OCI-LY7 (cell line): Measurements from ENCODE around the gene C9orf153. TPM values are rescaled to one million over a fixed set of nuclear protein-coding genes. Genes with fewer than 3 reads are reported as not detected.

Source experiments
- BruUV-seq: library from RNA; stranded (reverse); fragments of 400-500 nt; replicated peaks from 2 replicates; lab custom pipeline; 2021; lab: Mats Ljungman, UMichigan
- CTCF ChIA-PET: fragments of 300-600 bp; sonication (Branson Sonifier 250); formaldehyde crosslinking; loops from one replicate; lab custom pipeline; 2022; ENCODE audit warnings: antibody characterized with exemption; ENCODE audit not compliant: unreplicated experiment; lab: Charles Lee
- POLR2A ChIA-PET: fragments of 300-600 bp; sonication (Branson Sonifier 250); formaldehyde crosslinking; loops from one replicate; lab custom pipeline; 2022; ENCODE audit warnings: antibody characterized with exemption; lab: Charles Lee
- DNase-seq: peaks from one replicate; pipeline ENCODE4 v3.0.0-alpha.2; 2015; ENCODE audit warnings: low spot score
- H2AFZ ChIP-seq: fragments of 200-600 bp; sonication (generic), shearing (Covaris generic); 2 replicates; pipeline ENCODE4 v1.6.1; 2014; ENCODE audit warnings: mild to moderate bottlenecking, antibody characterized with exemption, low read length, moderate library complexity
- H3K27ac ChIP-seq: fragments of 200-600 bp; sonication (generic); 2 replicates; pipeline ENCODE4 v1.5.1; 2014; ENCODE audit warnings: mixed run types, low read depth, mild to moderate bottlenecking, moderate library complexity, low read length, inconsistent platforms; ENCODE audit not compliant: poor library complexity, severe bottlenecking
- H3K36me3 ChIP-seq: fragments of 200-600 bp; sonication (generic); 2 replicates; pipeline ENCODE4 v1.6.1; 2014; ENCODE audit warnings: mild to moderate bottlenecking, antibody characterized with exemption, low read length, moderate library complexity, mixed read lengths; ENCODE audit not compliant: insufficient read depth
- H3K4me1 ChIP-seq: fragments of 200-600 bp; sonication (generic); 2 replicates; pipeline ENCODE4 v1.5.1; 2014; ENCODE audit warnings: mild to moderate bottlenecking, low read length; ENCODE audit not compliant: insufficient read depth, poor library complexity, severe bottlenecking
- H3K4me2 ChIP-seq: fragments of 200-600 bp; sonication (generic); 2 replicates; pipeline ENCODE4 v1.6.1; 2014; ENCODE audit warnings: mild to moderate bottlenecking, low read length
- H3K4me3 ChIP-seq: fragments of 200-600 bp; sonication (generic); 2 replicates; pipeline ENCODE4 v1.5.1; 2014; ENCODE audit warnings: mild to moderate bottlenecking, low read depth, low read length; ENCODE audit not compliant: poor library complexity, severe bottlenecking
- H3K79me2 ChIP-seq: fragments of 200-600 bp; sonication (generic); 2 replicates; pipeline ENCODE4 v1.6.1; 2016; ENCODE audit warnings: low read depth, mild to moderate bottlenecking, low read length, moderate library complexity, mixed read lengths; ENCODE audit not compliant: insufficient read depth
- H3K9me2 ChIP-seq: fragments of 200-600 bp; sonication (generic); 2 replicates; pipeline ENCODE4 v1.6.1; 2016; ENCODE audit warnings: mild to moderate bottlenecking, low read length, mixed read lengths; ENCODE audit not compliant: insufficient read depth
- H3K9me3 ChIP-seq: fragments of 200-600 bp; sonication (generic); 2 replicates; pipeline ENCODE4 v1.6.1; 2014; ENCODE audit warnings: mild to moderate bottlenecking, mixed run types, low read length, mixed read lengths
- H4K20me1 ChIP-seq: fragments of 200-600 bp; sonication (generic); 2 replicates; pipeline ENCODE4 v1.6.1; 2014; ENCODE audit warnings: mild to moderate bottlenecking, antibody characterized with exemption, low read length, moderate library complexity, mixed read lengths; ENCODE audit not compliant: insufficient read depth
- EZH2phosphoT487 ChIP-seq: fragments of 200-600 bp; sonication (generic); IDR thresholded peaks from 2 replicates; pipeline ENCODE4 v1.6.1; 2018; ENCODE audit warnings: low read depth, borderline replicate concordance, mild to moderate bottlenecking, mixed run types, antibody characterized with exemption, low read length, moderate library complexity, mixed read lengths
- intact Hi-C: fragments of 100-400 bp; cut with micrococcal nuclease; formaldehyde crosslinking; loops from one replicate; pipeline ENCODE4 v1.10.0; 2022; ENCODE audit not compliant: unreplicated experiment
- small RNA-seq: library from RNA; depleted of rRNA; stranded (forward); fragments of <200 nt; gene quantifications from one replicate; pipeline ENCODE3, GENCODE V24; 2014
- total RNA-seq, 2 experiments: library from RNA; depleted of rRNA in 1 of 2; stranded (reverse); fragments of >200 nt in 1 of 2; shearing (Covaris generic) in 1 of 2; gene quantifications; 2 replicates each; pipeline ENCODE4 v1.2.3, GENCODE V29; 2014 to 2022
- TF ChIP-seq, protein P1 (sequence below): fragments of 200-600 bp; sonication (generic); conservative IDR thresholded peaks from 2 replicates; pipeline ENCODE4 v1.5.1; 2014; ENCODE audit warnings: mild to moderate bottlenecking, antibody characterized with exemption, low read length, moderate library complexity, mixed read lengths

C9orf153 gene
- total RNA-seq, 2 experiments from 2014 or later: 0.16 to 0.27 TPM

DNA sequence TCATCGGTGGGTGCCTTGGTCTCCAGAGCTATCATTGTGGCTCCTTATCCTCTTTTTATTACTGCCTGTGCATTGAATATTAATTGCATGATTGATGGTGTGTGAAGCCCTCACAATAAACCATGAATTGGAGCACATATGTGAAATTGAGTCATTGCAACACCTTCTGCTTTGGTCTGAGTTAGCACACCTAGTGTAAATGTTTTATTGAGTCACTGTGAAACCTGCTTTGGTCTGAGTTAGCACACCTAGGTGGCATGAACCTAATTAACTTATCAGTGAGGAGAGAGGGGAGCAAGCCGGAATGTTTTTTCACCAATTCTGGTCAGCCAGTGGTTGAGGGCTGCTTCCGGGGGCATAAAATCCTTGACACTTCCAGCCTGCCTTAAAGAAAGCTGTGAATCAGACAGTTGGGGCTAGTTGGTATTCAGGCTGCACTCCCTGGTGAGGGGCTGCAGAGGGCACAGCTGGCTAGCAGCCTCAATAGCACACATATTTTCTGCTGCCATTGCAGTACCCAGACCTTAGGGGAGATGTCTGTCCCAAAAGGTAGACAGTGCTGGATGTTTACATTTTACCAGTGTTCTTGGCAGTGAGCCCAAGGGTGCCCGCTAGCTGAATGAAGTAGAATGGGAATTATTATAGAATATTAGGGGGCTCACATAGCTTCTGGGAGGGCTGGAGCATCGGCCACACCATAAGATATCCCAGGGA lies 83.6 kb downstream of the C9orf153 start:
- H3K4me3 ChIP-seq: no peak overlapping the region
- no peaks in the 10 kb centered on the region for H4K20me1 ChIP-seq
- no peaks in the 10 kb centered on the region for H3K4me1 ChIP-seq
- no peak overlapping the region for H2AFZ ChIP-seq
- H3K9me3 ChIP-seq: no peaks in the 10 kb centered on the region
- CTCF ChIA-PET: no interaction called here
- no TSS peak for BruUV-seq
- TF ChIP-seq EZH2phosphoT487: no peak
- no peak for DNase-seq
- H3K9me2 ChIP-seq: no peaks in the 10 kb centered on the region
- H3K27ac ChIP-seq: no peak overlapping the region
- POLR2A ChIA-PET: no interaction called here
- H3K79me2 ChIP-seq: no peaks in the 10 kb centered on the region
- intact Hi-C loops: no loop called here
- H3K4me2 ChIP-seq: no peak overlapping the region
- H3K36me3 ChIP-seq: no peaks in the 10 kb centered on the region

DNA sequence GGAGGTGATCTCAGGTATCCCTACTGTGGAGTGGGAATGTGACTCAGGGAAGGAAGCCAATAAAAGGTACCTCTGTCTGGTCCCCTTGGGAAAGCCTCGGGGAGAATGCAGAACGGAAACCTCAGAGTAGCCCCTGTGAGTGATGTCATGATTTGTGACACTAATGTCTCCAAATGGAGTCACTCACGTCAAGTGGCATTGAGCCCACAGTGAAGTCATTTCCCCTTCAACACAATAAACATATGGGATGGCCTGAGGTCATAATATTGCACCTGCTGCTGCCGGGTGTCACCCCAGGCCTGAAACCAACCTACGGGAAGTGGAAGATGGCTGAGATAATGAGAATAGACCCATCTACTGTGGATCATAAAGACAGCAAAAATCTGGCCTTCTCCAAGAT lies 84.2 kb downstream of the C9orf153 start:
- Histone ChIP-seq H2AFZ (no peak overlapping the region), H3K9me2 (no peaks in the 10 kb centered on the region), H3K27ac (no peak overlapping the region), H3K79me2 (no peaks in the 10 kb centered on the region), H3K4me1 (no peaks in the 10 kb centered on the region), H3K4me3 (no peak overlapping the region), H3K9me3 (no peaks in the 10 kb centered on the region), H3K4me2 (no peak overlapping the region), H4K20me1 (no peaks in the 10 kb centered on the region), H3K36me3 (no peaks in the 10 kb centered on the region)
- CTCF ChIA-PET: no interaction called here
- POLR2A ChIA-PET: no interaction called here
- no peak for DNase-seq
- no TSS peak for BruUV-seq
- intact Hi-C loops: no loop called here
- TF ChIP-seq, protein P1, sequence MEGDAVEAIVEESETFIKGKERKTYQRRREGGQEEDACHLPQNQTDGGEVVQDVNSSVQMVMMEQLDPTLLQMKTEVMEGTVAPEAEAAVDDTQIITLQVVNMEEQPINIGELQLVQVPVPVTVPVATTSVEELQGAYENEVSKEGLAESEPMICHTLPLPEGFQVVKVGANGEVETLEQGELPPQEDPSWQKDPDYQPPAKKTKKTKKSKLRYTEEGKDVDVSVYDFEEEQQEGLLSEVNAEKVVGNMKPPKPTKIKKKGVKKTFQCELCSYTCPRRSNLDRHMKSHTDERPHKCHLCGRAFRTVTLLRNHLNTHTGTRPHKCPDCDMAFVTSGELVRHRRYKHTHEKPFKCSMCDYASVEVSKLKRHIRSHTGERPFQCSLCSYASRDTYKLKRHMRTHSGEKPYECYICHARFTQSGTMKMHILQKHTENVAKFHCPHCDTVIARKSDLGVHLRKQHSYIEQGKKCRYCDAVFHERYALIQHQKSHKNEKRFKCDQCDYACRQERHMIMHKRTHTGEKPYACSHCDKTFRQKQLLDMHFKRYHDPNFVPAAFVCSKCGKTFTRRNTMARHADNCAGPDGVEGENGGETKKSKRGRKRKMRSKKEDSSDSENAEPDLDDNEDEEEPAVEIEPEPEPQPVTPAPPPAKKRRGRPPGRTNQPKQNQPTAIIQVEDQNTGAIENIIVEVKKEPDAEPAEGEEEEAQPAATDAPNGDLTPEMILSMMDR: no peak
- no peak for TF ChIP-seq EZH2phosphoT487

Small RNA genes within 50 kb of the gene (small RNA-seq; reads per million reads assigned to genes)
- not detected for gene AL137849.1
- gene RN7SKP264: 0.47 reads per million

Other genes starting within 250 kb of the C9orf153 start
- gene GOLM1, start 160.1 kb downstream of the C9orf153 start, total RNA-seq (2014; rRNA removed; shearing (Covaris generic)): 0.16 and 0.51 TPM in 2 replicates
- gene GOLM1, start 160.1 kb downstream of the C9orf153 start, total RNA-seq (2022): not detected in 2 replicates
- 20.6 and 21.8 TPM in 2 replicates for gene ISCA1, start 22.9 kb upstream of the C9orf153 start, total RNA-seq (2014; rRNA removed; shearing (Covaris generic))
- gene ISCA1, start 22.9 kb upstream of the C9orf153 start, total RNA-seq (2022): 24.0 and 26.1 TPM in 2 replicates
- gene TUT7, start 94.8 kb upstream of the C9orf153 start, total RNA-seq (2014; rRNA removed; shearing (Covaris generic)): 29.2 and 44.4 TPM in 2 replicates
- 43.4 and 45.9 TPM in 2 replicates for gene TUT7, start 94.8 kb upstream of the C9orf153 start, total RNA-seq (2022)